H9 (cell line): ENCODE data around the gene NPIPB9. TPM values are rescaled to one million over a fixed set of nuclear protein-coding genes. Genes with fewer than 3 reads are reported as not detected.
"Not testable (repeated sequence)": the region's sequence is repeated elsewhere in the genome, so short reads cannot be mapped to it uniquely, and the experiment has no call there.

Experiments used
- DNase-seq: peaks from one replicate; pipeline ENCODE4 v3.0.0-alpha.2; 2017
- H2AFZ ChIP-seq: one replicate; pipeline ENCODE4 v1.6.1; 2013; ENCODE audit warnings: mild to moderate bottlenecking, low read length, control low read depth, moderate library complexity
- H2AK5ac ChIP-seq: 2 replicates; pipeline ENCODE4 v1.6.1; 2013; ENCODE audit warnings: low read length, control low read depth, mixed read lengths; ENCODE audit not compliant: insufficient read length
- H2BK120ac ChIP-seq: one replicate; pipeline ENCODE4 v1.6.1; 2013; ENCODE audit warnings: low read depth, mild to moderate bottlenecking, low read length, control low read depth, inconsistent platforms; ENCODE audit not compliant: poor library complexity, severe bottlenecking
- H2BK12ac ChIP-seq: 2 replicates; pipeline ENCODE4 v1.6.1; 2013; ENCODE audit warnings: low read length, control low read depth, mixed read lengths, low read depth; ENCODE audit not compliant: insufficient read length
- H2BK15ac ChIP-seq: 2 replicates; pipeline ENCODE4 v1.6.1; 2013; ENCODE audit warnings: low read depth, low read length, control low read depth
- H2BK20ac ChIP-seq: one replicate; pipeline ENCODE4 v1.6.1; 2013; ENCODE audit warnings: low read depth, mild to moderate bottlenecking, low read length, control low read depth, inconsistent platforms; ENCODE audit not compliant: poor library complexity, severe bottlenecking
- H2BK5ac ChIP-seq: 2 replicates; pipeline ENCODE4 v1.6.1; 2013; ENCODE audit warnings: low read length, control low read depth, mixed read lengths; ENCODE audit not compliant: insufficient read length
- H3K14ac ChIP-seq: 2 replicates; pipeline ENCODE4 v1.6.1; 2013; ENCODE audit warnings: low read length, control low read depth; ENCODE audit not compliant: insufficient read depth
- H3K18ac ChIP-seq: 2 replicates; pipeline ENCODE4 v1.6.1; 2013; ENCODE audit warnings: low read depth, mild to moderate bottlenecking, mixed read lengths, low read length, control low read depth; ENCODE audit not compliant: insufficient read length
- H3K23ac ChIP-seq: 2 replicates; pipeline ENCODE4 v1.6.1; 2013; ENCODE audit warnings: low read length, control low read depth, mixed read lengths, low read depth; ENCODE audit not compliant: insufficient read length
- H3K23me2 ChIP-seq: 2 replicates; pipeline ENCODE4 v1.6.1; 2013; ENCODE audit warnings: low read depth, mild to moderate bottlenecking, mixed read lengths, low read length, control low read depth; ENCODE audit not compliant: insufficient read length, poor library complexity, severe bottlenecking
- H3K27ac ChIP-seq: 2 replicates; pipeline ENCODE4 v1.5.1; 2013; ENCODE audit warnings: low read length, control low read depth, mixed read lengths, low read depth; ENCODE audit not compliant: insufficient read length
- H3K27me3 ChIP-seq: 2 replicates; pipeline ENCODE4 v1.6.1; 2013; ENCODE audit warnings: low read length, control low read depth, inconsistent platforms; ENCODE audit not compliant: insufficient read depth
- H3K4ac ChIP-seq: 2 replicates; pipeline ENCODE4 v1.6.1; 2013; ENCODE audit warnings: low read depth, mild to moderate bottlenecking, control low read depth, inconsistent platforms, low read length, moderate library complexity
- H3K4me1 ChIP-seq: 2 replicates; pipeline ENCODE4 v1.6.1; 2013; ENCODE audit warnings: low read length, control low read depth, inconsistent platforms; ENCODE audit not compliant: insufficient read depth
- H3K4me2 ChIP-seq: 2 replicates; pipeline ENCODE4 v1.6.1; 2013; ENCODE audit warnings: low read length, control low read depth, mixed read lengths; ENCODE audit not compliant: insufficient read length, insufficient read depth
- H3K56ac ChIP-seq: 2 replicates; pipeline ENCODE4 v1.6.1; 2013; ENCODE audit warnings: low read depth, mild to moderate bottlenecking, mixed read lengths, low read length, control low read depth; ENCODE audit not compliant: insufficient read length
- H3K79me1 ChIP-seq: 2 replicates; pipeline ENCODE4 v1.6.1; 2013; ENCODE audit warnings: low read depth, mild to moderate bottlenecking, moderate library complexity, low read length, control low read depth, inconsistent platforms; ENCODE audit not compliant: insufficient read depth, poor library complexity, severe bottlenecking
- H3K79me2 ChIP-seq: 2 replicates; pipeline ENCODE4 v1.6.1; 2013; ENCODE audit warnings: low read length, control low read depth, inconsistent platforms; ENCODE audit not compliant: insufficient read depth
- H3K9ac ChIP-seq: 2 replicates; pipeline ENCODE4 v1.6.1; 2013; ENCODE audit warnings: low read length, control low read depth, mixed read lengths; ENCODE audit not compliant: insufficient read length; ENCODE audit errors: extremely low read depth
- H3K9me3 ChIP-seq: one replicate; pipeline ENCODE4 v1.6.1; 2013; ENCODE audit warnings: low read depth, low read length, inconsistent platforms; ENCODE audit not compliant: control insufficient read depth
- H3T11ph ChIP-seq: one replicate; pipeline ENCODE4 v1.6.1; 2013; ENCODE audit warnings: mild to moderate bottlenecking, low read length, control low read depth, inconsistent platforms
- H4K20me1 ChIP-seq: one replicate; pipeline ENCODE4 v1.6.1; 2013; ENCODE audit not compliant: control insufficient read depth, insufficient read length, insufficient read depth
- H4K5ac ChIP-seq: 2 replicates; pipeline ENCODE4 v1.6.1; 2013; ENCODE audit warnings: low read depth, mild to moderate bottlenecking, mixed read lengths, low read length, control low read depth; ENCODE audit not compliant: insufficient read length
- H4K8ac ChIP-seq: replicated peaks from 2 replicates; pipeline ENCODE4 v1.6.1; 2013; ENCODE audit warnings: low read length, control low read depth, mixed read lengths, low read depth; ENCODE audit not compliant: insufficient read length
- H4K91ac ChIP-seq: 2 replicates; pipeline ENCODE4 v1.6.1; 2013; ENCODE audit warnings: low read depth, mild to moderate bottlenecking, moderate library complexity, mixed read lengths, low read length, control low read depth; ENCODE audit not compliant: insufficient read length
- H3K27ac Mint-ChIP-seq, 3 experiments: 2 replicates in 2 of 3; 3 replicates in 1 of 3; pipeline ENCODE4 v1.8.0; 2020 to 2021; ENCODE audit warnings: mixed read lengths in 3 of 3, mild to moderate bottlenecking in 1 of 3, moderate library complexity in 1 of 3
- H3K27me3 Mint-ChIP-seq: 2 replicates; pipeline ENCODE4 v1.8.0; 2021; ENCODE audit warnings: low read depth, mild to moderate bottlenecking, moderate library complexity, mixed read lengths
- H3K36me3 Mint-ChIP-seq, 3 experiments: 2 replicates in 2 of 3; 3 replicates in 1 of 3; pipeline ENCODE4 v1.8.0; 2020 to 2021; ENCODE audit warnings: low read depth in 3 of 3, mixed read lengths in 3 of 3; ENCODE audit not compliant: insufficient read depth in 1 of 3
- H3K4me1 Mint-ChIP-seq, 2 experiments: 2 replicates each; pipeline ENCODE4 v1.8.0; 2020; ENCODE audit warnings: mixed read lengths in 2 of 2
- H3K4me3 Mint-ChIP-seq, 2 experiments: 2 replicates in 1 of 2; 3 replicates in 1 of 2; pipeline ENCODE4 v1.8.0; 2020 to 2021; ENCODE audit warnings: mild to moderate bottlenecking in 2 of 2, mixed read lengths in 2 of 2, moderate library complexity in 1 of 2
- H3K9me3 Mint-ChIP-seq, 2 experiments: 2 replicates in 1 of 2; 3 replicates in 1 of 2; pipeline ENCODE4 v1.8.0; 2020; ENCODE audit warnings: mild to moderate bottlenecking in 2 of 2, mixed read lengths in 2 of 2, moderate library complexity in 1 of 2
- WGBS: extraction: QIAGEN DNeasy Blood & Tissue Kit; methylation state at CpG from one replicate; pipeline ENCODE4 v1.1.7; 2013; ENCODE audit warnings: missing lambda C conversion rate, low lambda C conversion rate, mixed read lengths; ENCODE audit not compliant: insufficient read length; ENCODE audit errors: extremely low coverage; 5-methylcytosine and 5-hydroxymethylcytosine counted together
- total RNA-seq: library from RNA; stranded (reverse); gene quantifications from 2 replicates; pipeline ENCODE4 v1.2.1, GENCODE V29; 2021
- TF ChIP-seq, protein P1 (sequence below): fragments of 200-600 bp; sonication (generic); conservative IDR thresholded peaks from 3 replicates; pipeline ENCODE4 v1.8.0; 2021; ENCODE audit warnings: antibody characterized with exemption, mild to moderate bottlenecking

Gene NPIPB9
- total RNA-seq, 1 experiment from 2014 or later, result 1.8 TPM

- TF ChIP-seq, protein P1, sequence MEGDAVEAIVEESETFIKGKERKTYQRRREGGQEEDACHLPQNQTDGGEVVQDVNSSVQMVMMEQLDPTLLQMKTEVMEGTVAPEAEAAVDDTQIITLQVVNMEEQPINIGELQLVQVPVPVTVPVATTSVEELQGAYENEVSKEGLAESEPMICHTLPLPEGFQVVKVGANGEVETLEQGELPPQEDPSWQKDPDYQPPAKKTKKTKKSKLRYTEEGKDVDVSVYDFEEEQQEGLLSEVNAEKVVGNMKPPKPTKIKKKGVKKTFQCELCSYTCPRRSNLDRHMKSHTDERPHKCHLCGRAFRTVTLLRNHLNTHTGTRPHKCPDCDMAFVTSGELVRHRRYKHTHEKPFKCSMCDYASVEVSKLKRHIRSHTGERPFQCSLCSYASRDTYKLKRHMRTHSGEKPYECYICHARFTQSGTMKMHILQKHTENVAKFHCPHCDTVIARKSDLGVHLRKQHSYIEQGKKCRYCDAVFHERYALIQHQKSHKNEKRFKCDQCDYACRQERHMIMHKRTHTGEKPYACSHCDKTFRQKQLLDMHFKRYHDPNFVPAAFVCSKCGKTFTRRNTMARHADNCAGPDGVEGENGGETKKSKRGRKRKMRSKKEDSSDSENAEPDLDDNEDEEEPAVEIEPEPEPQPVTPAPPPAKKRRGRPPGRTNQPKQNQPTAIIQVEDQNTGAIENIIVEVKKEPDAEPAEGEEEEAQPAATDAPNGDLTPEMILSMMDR, result peak; percentile 41; the same call in 2 of the 3 replicates
- H2BK120ac ChIP-seq, H4K91ac ChIP-seq, H3K4me1 Mint-ChIP-seq, H3K27me3 ChIP-seq, H3K27me3 Mint-ChIP-seq, H3T11ph ChIP-seq, H4K5ac ChIP-seq, DNase-seq, H3K9me3 Mint-ChIP-seq, H3K4ac ChIP-seq, H3K23ac ChIP-seq, H3K18ac ChIP-seq, H3K4me1 ChIP-seq, H2BK12ac ChIP-seq, H3K79me1 ChIP-seq, H2BK15ac ChIP-seq, H3K9me3 ChIP-seq, H3K27ac Mint-ChIP-seq, H3K9ac ChIP-seq, H3K36me3 Mint-ChIP-seq, H3K79me2 ChIP-seq, H2BK5ac ChIP-seq, H3K4me2 ChIP-seq, H3K27ac ChIP-seq, H3K4me3 Mint-ChIP-seq, H4K20me1 ChIP-seq, H3K14ac ChIP-seq, H2BK20ac ChIP-seq, H3K23me2 ChIP-seq, H4K8ac ChIP-seq, H3K56ac ChIP-seq, H2AK5ac ChIP-seq, H2AFZ ChIP-seq: not testable (repeated sequence)
- no CpG with 5 or more reads among the region's 33 CpGs for WGBS
Measured at GRCh38 chr16:28749997-28750465, 1.6 kb upstream of the NPIPB9 start.

- H3K23ac ChIP-seq, H3K18ac ChIP-seq, H4K20me1 ChIP-seq, H3K27me3 ChIP-seq, H3K9me3 Mint-ChIP-seq, DNase-seq, H3K4ac ChIP-seq, H3K4me1 ChIP-seq, H2AFZ ChIP-seq, H4K91ac ChIP-seq, H2BK5ac ChIP-seq, H3K4me1 Mint-ChIP-seq, H2BK120ac ChIP-seq, H3K27ac Mint-ChIP-seq, H3K79me2 ChIP-seq, H3K4me3 Mint-ChIP-seq, H2BK15ac ChIP-seq, H3K23me2 ChIP-seq, H3K36me3 Mint-ChIP-seq, H3K27ac ChIP-seq, H3K9ac ChIP-seq, H3T11ph ChIP-seq, H3K79me1 ChIP-seq, H4K5ac ChIP-seq, H3K27me3 Mint-ChIP-seq, H3K14ac ChIP-seq, H3K56ac ChIP-seq, H2AK5ac ChIP-seq, H3K9me3 ChIP-seq, H2BK12ac ChIP-seq, H3K4me2 ChIP-seq, H2BK20ac ChIP-seq, H4K8ac ChIP-seq: not testable (repeated sequence)
- no CpG with 5 or more reads among the region's 48 CpGs for WGBS
Measured at GRCh38 chr16:28750469-28751067, 1.0 kb upstream of the NPIPB9 start.
